HL-60 (cell line): ENCODE results near the gene WDR49.

Experiments
- DNase-seq, 2 experiments: peaks; one replicate each; pipeline ENCODE4 v3.0.0-alpha.2; 2010 to 2020; ENCODE audit warnings: low read depth in 1 of 2, low spot score in 1 of 2
- H3K27ac ChIP-seq: fragments of 250-450 bp; sonication (Bioruptor Pico); replicated peaks from 2 replicates; pipeline ENCODE4 v1.5.1; 2020; ENCODE audit warnings: mild to moderate bottlenecking, moderate library complexity
- H3K27me3 ChIP-seq: fragments of 250-450 bp; sonication (Bioruptor Pico); 2 replicates; pipeline ENCODE4 v1.5.1; 2021; ENCODE audit warnings: mild to moderate bottlenecking, moderate library complexity; ENCODE audit not compliant: insufficient read depth, poor library complexity, severe bottlenecking
- H3K4me3 ChIP-seq: replicated peaks from 2 replicates; pipeline ENCODE4 v1.5.1; 2011; ENCODE audit warnings: mild to moderate bottlenecking, control low read depth, low read length; ENCODE audit not compliant: insufficient read depth
- CTCF ChIP-seq: IDR thresholded peaks from one replicate; pipeline ENCODE4 v1.5.1; 2011; ENCODE audit warnings: low read length, control low read depth, inconsistent platforms; ENCODE audit not compliant: insufficient read depth
- GABPA ChIP-seq: IDR thresholded peaks from 2 replicates; pipeline ENCODE4 v1.6.1; 2012; ENCODE audit warnings: low read depth
- POLR2AphosphoS5 ChIP-seq: IDR thresholded peaks from 2 replicates; pipeline ENCODE4 v1.6.1; 2012; ENCODE audit warnings: low read depth
- REST ChIP-seq: IDR thresholded peaks from 2 replicates; pipeline ENCODE4 v1.6.1; 2012; ENCODE audit warnings: low read depth; ENCODE audit not compliant: insufficient replicate concordance
- SPI1 ChIP-seq: IDR thresholded peaks from 2 replicates; pipeline ENCODE4 v1.6.1; 2012; ENCODE audit warnings: low read depth, mild to moderate bottlenecking, borderline replicate concordance

WDR49 gene

GRCh38 chr3:167572991-167573390, 80.8 kb downstream of the WDR49 start:
- Histone ChIP-seq H3K4me3 (no peak overlapping the region), H3K27me3 (no peaks in the 10 kb centered on the region), H3K27ac (no peak overlapping the region)
- no peak for DNase-seq
- no peak for TF ChIP-seq CTCF

GRCh38 chr3:167568634-167569033, 85.1 kb downstream of the WDR49 start:
- no peak for DNase-seq
- Histone ChIP-seq H3K27ac (no peak overlapping the region), H3K4me3 (no peak overlapping the region), H3K27me3 (no peaks in the 10 kb centered on the region)
- TF ChIP-seq REST (no peak), GABPA (no peak), SPI1 (no peak), CTCF (no peak), POLR2AphosphoS5 (no peak)

GRCh38 chr3:167565489-167565888, 88.3 kb downstream of the WDR49 start:
- Histone ChIP-seq H3K4me3 (no peak overlapping the region), H3K27ac (no peak overlapping the region), H3K27me3 (no peaks in the 10 kb centered on the region)
- TF ChIP-seq GABPA (no peak), CTCF (no peak), REST (no peak), SPI1 (no peak), POLR2AphosphoS5 (no peak)
- DNase-seq: no peak

GRCh38 chr3:167564612-167565011, 89.1 kb downstream of the WDR49 start:
- DNase-seq: no peak
- no peak for TF ChIP-seq GABPA
- no peak for TF ChIP-seq REST
- no peak for TF ChIP-seq CTCF
- TF ChIP-seq POLR2AphosphoS5: no peak
- TF ChIP-seq SPI1: no peak
- Histone ChIP-seq H3K4me3 (no peak overlapping the region), H3K27ac (no peak overlapping the region), H3K27me3 (no peaks in the 10 kb centered on the region)
